Head of caudate nucleus (tissue), 42 donors: ENCODE results near the gene KRTAP5-1.
A peak's percentile ranks its signal among the peaks of the same experiment; 100 is the strongest.

Experiments
- DNase-seq, 42 donors: peaks; one replicate each; pipeline versions ENCODE4 v3.0.0 to v3.0.0-alpha.2; 2020 to 2021; ENCODE audit warnings: mixed read lengths in 7 of 42
- intact Hi-C: fragments of 100-400 bp; cut with DNase I; formaldehyde crosslinking; loops from one replicate; pipeline ENCODE4 v1.15.0; 2022

The KRTAP5-1 gene

DNA sequence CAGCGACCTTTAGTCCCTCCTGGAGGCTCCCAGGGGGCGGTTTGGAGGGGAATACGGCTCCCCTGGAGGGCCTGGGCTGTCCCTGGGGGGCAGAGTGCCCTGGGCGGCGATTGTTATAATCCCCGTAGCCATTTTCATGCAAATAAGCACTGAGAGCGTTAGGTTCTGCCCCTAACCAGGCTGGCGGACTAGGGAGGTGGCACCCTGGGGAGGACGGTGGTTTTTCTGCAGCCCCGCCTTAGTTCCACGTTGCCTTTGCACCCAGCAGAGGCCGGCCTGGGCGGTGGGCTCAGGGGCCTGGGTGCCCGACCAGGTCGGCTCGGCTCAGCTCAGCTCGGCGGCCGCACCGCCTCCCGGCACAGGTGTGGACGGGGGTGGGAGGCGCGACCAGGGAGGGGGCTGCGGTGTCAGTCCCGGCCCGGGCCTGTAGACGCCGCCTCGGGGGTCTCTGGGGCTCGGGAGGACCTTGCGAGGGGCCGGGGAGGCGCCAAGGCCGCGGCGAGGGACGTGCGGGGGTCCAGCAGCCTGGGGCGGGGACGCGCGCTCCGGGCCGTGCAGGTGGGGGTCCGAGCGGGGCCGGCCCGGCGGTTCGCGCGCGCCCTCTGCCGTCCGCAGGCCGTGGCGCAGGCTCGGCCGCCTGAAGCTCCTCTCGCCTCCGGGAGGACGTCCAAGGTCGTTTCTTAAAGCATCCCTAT is 10.7 kb downstream of the KRTAP5-1 start:
- peak in 36 of 42 donors; percentile 54 to 87 (median 73) for DNase-seq
- intact Hi-C loops, result loop anchor here (2.0 kb wide), 1 partner anchor 30 kb away; no protein-coding TSS in a partner anchor

DNA sequence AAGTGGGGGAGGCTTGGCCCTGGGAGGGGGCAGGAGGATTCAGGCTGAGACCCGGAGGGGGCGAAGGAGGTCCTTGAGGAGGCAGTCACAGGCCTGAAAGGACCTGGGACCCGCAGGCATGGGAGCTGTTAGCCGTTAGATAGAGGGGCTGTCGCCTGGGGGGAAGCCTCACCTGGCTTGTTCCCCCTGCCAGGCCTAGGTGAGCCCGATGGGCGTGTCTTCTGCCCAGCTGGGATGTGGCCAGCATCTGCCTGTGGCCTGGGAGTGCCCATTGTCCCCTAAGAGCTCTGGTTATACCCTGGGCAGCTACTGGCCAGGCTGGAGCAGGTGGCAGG is 11.2 kb downstream of the KRTAP5-1 start:
- DNase-seq, result peak in 4 of 42 donors; percentile 19 to 30 (median 26)
- intact Hi-C loops, result loop anchor here (2.0 kb wide), 1 partner anchor 29 kb away; no protein-coding TSS in a partner anchor

DNA sequence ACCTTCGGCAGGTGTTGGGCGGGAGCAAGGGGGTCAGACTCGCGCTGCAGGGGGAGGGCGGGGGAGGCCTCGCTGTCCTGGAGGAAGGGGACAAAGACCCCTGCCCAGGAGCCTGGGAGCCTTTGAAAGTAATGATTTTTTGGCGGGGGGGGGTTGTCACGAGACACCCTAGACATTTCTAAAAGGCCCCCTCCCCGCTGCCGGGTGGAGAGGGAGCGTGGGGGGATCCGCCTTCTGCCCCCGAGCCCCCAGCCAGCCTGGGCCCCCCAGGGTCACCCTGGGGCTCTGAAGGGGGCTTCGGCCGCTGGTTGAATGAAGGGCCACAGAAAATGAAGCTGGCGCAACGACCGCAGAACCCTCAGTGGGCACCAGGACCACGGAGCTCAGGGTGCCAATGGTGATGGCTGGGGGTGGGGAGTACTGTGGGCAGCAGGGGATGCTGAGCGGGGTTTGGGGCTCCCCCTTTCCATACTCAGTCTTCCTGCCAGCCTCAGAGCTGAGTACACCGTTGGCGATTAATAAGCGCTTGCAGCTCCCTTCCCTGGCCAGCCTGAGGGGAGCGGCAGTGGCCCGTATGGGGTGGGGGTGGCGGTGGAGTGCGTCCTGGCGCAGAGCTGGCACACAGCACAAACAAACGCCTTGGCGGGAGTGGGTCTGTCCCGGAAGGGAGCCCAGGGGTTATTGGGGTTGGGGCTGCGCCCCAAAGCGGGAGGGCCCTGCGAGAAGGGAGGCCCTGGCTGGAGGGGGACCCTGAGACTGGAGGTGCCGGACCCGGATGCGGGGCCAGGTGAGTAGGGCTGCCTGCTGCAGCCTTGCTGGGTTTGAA is 11.8 kb downstream of the KRTAP5-1 start:
- DNase-seq, result peak in 15 of 42 donors; percentile 26 to 70 (median 53)
- intact Hi-C loops, result no loop called here

DNA sequence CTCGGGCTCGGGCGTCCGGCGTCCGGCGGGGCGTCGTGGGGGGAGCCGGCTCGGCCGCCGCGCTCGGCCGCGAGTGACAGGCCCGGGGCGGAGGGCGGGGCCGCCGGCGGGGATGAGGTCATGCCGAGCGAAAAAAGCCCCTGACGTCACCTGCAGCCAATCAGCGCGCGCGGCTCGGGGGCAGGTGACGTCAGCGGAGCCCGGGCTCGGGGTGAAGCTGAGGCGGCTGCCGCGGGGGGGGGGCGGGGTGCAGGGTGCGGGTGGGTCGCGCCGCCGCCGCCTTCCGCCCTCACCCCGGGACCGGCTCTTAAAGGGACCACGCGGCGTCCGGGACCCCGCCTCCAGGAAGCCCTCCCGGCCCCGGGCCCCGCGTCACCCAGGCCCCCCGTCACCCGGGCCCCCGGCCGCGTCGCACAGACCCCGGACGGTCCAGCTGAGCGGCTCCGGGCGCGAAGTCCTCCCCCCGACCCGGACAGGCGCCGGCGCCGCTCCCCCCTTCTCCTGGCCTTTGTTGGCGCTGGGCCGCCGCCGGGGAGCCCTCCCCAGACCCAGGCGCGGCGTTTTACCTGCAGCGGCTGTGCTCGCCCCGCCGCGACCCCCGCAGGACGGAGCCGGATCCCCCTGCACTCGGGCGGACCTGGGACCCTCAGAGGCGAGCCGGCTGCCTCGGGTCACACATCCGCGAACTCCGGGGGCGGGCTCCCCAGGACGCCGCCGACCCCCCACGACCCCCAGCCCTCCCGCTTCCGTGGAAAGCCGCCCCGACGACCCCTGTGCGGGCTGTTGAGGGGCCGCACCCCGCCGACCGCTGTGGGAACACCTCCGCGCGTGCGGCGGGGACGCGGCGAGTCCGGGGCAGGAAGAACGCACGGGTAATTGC is 12.6 kb downstream of the KRTAP5-1 start, which contains the start of gene DUSP8:
DUSP8 (minus strand) TSS at position 75 of the 880 bp plus-strand sequence. CDS start 6,445 bp downstream, outside the sequence.
- peak; percentile 80 to 98 (median 94) for DNase-seq
- intact Hi-C loops, result no loop called here

DNA sequence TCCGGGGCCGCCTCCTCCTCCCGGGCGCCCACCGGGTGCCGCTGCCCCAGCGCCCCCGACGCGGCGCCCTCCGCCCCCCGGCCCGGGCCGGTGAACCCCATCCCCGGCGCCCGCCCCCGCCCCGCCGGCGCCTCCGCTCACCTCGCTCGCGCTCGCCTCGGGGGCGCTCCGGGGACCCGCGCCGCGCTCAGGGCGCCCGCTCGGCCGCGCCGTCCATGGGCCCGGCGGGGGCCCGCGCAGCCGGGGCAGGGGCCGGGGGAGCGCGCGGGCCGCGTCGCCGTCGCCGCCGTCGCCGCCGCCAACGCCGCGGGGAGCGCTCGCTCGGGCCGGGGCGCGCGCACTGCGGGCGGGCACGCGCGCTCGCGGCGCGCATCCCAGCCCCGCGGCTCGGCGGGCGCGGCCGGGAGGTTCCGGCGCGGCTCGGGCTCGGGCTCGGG is 13.3 kb downstream of the KRTAP5-1 start:
- intact Hi-C loops, result no loop called here
- DNase-seq, result peak in 1 of 42 donors; percentile 18

DNA sequence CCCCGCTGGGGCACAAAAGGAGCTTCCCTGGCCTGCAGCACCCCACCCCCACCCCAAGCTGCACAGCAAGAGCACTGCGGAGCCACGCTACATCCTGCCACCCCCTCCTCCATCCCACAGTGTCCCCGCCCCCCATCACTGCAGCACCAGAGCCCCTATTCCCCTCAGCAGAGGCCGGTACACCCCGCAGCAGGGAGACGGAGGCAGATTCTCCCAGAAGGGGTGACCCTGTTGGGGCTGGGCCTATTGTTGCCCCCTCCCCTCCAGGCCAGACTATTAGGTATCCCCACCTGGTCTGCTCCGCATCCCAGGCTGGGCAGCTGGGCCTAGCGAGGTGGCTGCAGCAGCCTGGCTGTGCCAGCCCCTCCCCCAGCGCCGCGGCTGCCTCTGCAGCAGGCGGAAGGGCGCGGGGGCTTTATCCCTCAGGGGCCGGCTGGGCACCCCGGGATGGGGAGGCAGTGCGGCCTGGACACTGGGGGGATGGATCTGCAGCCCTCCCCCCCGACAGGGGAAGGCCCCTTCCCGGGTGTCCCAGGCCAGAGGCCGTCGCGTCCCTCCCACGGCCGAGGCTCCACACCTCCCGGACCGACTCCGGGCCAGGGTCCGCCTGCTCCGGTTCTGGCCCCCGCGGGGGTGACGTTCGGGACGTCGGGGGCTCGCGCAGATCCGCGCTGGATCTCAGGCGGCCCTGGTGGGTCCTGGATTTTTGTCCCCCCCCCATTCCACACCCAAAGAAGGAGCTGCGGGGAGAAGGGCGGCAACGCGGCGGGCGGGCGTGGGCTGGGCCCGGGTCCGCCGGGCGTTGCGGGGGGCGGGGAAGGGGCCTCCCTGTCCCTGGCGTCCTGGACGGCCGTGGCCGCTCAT is 14.0 kb downstream of the KRTAP5-1 start:
- intact Hi-C loops, result no loop called here
- DNase-seq, result peak in 19 of 42 donors; percentile 30 to 78 (median 60)

DNA sequence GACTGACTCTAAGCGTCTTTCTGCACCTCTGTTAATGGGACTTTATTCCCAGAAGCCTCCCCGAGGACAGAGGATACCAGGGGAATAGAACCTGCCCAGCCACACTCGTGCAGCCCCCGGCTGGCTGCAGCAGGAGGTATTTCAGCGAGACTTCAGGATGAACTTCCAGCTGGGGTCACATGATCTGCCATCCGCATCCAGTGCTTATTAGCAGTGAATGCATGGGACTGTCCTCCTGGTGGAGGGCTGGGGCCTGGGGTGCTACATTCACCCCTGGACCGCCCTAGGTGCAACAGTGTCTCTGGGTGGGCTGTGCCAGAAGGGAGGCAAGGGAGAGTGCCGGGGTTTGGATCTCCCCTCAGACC is 14.6 kb downstream of the KRTAP5-1 start:
- intact Hi-C loops, result no loop called here
- DNase-seq, result no peak

DNA sequence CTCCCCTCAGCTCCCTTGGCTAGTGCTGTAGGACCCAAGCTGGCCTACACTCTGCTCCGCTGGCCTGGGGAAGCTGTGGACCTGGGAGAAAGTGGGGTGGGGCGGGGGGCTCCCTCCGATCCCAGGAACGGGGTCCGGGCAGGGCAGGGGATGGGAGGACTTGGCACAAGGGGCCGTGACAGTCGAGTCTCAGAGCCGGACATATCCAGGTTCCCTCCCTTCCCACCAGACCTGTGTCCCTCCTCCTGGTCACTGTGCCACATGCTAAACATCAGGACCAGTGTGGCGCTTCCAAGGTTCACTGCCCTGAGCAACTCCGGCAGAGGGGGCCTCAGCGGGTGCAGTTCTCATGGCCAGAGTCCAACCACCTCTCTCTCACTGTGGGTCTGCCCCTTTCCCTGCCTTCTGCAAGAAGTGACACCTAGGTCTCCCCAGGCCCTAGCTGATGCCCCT is 15.1 kb downstream of the KRTAP5-1 start:
- intact Hi-C loops, result no loop called here
- DNase-seq, result peak in 3 of 42 donors; percentile 7 to 14 (median 12)

DNA sequence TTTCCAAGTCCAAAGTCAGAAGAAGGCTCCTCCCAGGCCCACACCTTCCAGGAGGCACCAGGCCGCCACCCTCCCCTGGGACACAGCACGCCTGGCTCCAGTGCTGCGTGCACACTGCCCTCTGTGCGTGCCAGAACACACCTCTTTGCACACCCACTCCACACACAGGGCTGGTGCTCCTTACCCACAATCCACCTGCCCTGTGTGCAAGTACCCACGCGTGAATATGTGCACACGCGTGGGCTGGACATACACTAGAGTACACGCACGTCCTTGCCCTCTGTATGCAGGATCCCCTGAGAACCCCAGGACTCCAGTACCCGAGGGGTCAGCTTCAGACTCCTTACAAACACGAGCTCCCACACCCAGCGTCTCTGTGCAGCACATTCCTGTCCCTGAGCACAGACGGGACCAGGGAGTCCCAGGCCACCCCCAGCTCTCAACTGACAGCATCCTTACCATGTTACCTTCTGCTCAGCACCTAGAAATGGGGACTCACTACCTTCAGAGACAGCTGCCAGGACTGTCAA is 15.8 kb downstream of the KRTAP5-1 start:
- intact Hi-C loops, result no loop called here
- DNase-seq, result peak in 10 of 42 donors; percentile 33 to 71 (median 54)

DNA sequence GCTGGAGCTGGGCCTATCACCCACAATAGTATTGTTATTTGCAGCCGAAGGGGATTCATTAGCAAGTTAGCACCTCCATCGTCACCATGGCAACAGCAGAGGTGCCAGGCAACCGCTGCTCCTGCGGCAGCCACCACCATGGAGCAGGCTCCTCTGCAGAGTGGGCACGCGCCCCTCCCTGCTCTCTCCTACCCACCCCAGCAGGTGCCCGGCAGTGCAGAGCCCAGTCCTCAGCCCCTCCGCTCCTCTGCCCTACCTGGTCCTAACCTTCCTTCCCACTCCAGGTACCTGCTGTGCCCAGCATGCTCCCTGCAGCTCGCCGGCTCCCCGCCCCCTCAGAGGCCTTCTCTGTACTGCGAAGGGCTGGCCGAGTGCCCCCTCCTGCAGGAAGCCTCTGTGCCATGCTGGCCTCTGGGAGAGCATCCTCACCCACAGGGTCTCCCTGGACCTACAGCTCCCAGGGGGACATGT is 16.6 kb downstream of the KRTAP5-1 start:
- intact Hi-C loops, result no loop called here
- peak in 38 of 42 donors; percentile 50 to 93 (median 76) for DNase-seq

DNA sequence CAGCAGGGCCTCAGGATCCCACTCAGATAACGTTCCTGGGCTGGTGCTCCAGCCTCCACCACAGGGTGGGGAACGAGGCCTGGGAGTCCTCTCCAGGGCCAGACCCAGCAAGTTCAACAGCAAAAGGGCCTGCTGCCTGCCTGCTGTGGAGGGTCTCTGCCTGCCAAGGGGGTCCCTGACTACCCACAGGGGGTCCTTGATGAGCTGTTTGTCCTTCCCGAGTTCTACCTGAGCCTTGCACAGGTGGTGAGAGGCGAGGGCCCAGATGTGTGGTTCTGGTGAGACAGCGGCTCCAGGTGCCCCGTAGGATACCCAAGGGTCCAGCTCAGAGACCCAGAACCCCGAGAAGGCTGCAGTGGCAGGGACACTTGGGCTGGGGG is 17.4 kb downstream of the KRTAP5-1 start:
- intact Hi-C loops, result no loop called here
- DNase-seq, result no peak

DNA sequence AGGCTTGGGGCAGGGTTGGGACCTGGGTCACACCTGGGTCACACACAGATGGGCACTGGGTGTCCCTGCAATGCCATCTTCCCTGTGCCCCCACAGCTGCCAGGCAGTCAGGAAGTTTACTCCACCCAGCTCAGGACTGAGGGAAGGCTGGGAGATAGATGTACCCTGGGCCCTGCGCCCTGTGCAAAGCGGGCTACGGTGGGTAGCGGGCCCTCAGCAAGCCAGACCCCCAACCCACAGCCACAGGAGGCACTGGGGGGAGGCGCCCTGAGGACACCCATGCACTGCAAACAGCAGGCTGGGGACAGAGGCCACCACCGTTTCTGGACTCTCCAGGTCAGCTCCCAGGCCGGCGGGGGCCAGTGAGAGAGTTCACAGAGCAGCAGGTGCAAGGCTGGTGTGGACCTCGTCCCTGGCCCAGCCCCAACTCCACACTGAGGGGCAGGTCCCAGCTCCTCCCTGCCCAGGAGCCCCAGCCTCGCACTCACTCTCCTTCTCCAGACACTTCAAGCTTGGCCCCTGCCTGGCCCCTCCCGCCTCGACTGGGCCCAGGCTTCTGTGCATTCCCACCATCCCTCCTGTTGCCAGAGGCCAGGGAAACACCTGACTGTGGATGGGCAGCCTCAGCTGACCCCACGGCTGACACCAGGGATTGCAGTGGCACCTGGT is 17.9 kb downstream of the KRTAP5-1 start:
- intact Hi-C loops, result no loop called here

DNA sequence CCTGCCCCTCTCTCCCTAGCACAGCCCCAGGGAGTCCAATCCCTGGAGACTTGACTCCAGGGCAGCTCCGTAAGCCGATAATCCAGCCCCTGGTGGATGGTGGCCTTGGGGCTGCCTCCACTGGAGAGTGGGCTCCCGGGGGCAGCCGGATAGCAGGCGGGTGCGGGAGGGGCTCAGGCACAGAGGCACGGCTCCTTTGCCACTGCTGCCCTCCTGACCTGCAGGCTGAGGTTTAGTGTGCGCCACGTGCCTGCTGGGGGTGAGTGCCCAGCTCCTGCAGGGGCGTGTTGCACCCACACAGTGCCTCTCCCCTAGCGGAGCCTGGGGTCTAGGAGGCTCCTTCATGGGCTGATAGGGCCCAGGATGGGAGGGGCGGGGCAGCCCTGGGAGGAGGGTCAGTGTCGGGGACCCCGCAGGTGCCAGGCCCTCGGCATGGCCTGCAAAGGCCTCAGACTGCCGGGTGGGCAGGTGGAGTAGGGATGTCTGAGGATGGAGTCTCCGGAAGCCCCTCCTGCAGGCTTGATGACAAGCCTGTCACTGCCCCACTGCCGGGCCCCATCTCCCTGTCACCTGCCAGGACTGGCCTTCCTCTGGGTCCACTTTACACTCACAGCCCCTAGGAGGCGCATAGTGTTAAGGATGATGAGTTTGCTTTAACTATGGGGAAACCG is 18.6 kb downstream of the KRTAP5-1 start:
- DNase-seq, result no peak
- intact Hi-C loops, result no loop called here

More for the DNA sequence above, 17.9 kb downstream of the KRTAP5-1 start:
- no peak for DNase-seq

DNA sequence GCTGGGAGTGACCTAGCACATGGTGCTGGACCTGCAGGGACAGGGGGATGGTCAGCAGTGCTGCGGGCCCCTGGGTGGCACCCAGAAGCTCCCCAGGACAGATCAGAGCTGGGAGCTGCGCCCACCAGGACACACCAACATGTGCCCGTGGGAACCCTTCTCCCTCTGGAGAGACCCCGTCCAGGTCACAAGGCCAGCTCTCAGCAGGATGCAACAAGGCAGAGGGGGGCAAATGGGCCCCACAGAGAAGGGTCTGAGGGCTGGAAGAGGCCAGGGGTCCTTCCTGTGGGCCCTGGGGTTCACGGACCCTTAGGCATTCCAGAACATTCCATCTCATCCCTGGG is 19.2 kb downstream of the KRTAP5-1 start:
- no peak for DNase-seq
- intact Hi-C loops, result no loop called here

DNA sequence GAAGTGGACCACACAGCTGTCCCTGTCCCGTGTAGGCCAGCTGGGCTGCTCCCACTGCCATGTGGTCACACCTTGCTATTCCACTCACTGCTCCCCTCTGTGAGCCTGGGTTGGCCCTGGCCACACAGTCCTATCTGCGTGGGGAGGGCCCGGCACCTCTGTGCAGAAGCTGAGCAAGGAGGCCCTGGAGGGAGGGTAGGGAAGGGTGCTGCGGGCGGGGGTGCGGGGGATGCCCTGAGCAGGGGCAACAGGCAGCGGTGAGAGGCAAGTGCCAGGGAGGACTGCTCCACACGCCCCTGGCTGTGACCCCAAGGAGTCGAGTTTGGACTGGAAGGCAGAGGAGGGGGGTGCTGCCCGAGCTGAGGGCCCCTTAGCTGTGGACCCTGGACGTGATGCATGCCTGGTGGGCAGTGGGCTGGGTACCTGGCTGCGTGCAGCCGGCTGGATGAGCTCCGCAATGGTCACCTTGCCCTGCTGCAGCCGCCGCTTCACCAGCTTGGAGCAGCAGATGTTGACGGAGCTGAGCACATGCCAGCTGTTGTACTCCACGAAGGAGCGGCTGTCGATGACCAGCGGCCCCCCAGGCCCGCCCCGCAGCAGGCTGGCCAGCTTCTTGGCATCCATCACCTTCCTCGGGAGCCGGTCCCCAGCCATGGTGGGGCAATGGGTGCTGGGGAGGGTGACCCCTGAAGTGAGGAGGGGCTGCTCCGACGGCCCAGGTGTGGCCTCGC is 19.7 kb downstream of the KRTAP5-1 start:
- intact Hi-C loops, result no loop called here
- peak in 3 of 42 donors; percentile 14 to 44 (median 21) for DNase-seq

DNA sequence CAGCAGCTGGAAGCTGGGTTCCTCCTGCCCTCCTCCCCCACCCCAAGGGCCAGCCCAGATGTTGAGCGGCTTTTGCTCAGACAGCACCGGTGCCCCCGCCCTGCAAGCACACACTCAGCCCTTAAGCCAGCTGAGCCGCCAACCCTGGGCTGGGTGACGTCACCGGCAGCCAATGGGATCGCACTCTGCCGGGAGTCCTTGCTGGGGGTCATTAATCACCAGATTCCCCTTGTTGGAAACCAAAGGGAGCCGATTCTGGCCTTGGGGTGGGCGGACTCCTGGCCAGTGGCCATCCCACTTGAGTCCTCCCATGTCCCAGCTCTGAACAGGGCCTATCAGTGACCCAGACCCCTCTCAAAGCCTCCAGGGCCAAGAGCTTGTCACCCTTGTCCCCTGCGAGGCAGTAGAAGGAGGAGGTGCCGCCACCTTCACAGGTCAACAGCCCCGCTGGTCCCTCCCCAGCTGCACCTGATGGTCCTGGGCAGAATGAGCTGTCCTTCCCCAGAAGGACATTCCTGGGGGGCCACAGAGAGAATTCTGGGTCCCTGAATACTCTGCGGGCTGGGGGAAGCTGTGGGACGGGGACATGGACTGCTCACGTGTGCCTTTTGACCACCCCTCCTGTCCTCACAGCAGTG is 20.4 kb downstream of the KRTAP5-1 start:
- DNase-seq, result peak; percentile 59 to 92 (median 82)

More for the DNA sequence above, 20.4 kb downstream of the KRTAP5-1 start:
- intact Hi-C loops, result no loop called here
